OCI-LY3 (cell line): ENCODE results near the gene PKP4.

Source experiments
- H2AFZ ChIP-seq: fragments of 200-600, 300-600 bp; shearing (Covaris generic); 2 replicates; pipeline ENCODE4 v1.6.0; 2014; ENCODE audit warnings: antibody characterized with exemption, low read depth, low read length
- H3K27ac ChIP-seq: fragments of 200-600, 300-600 bp; sonication (generic); 2 replicates; pipeline ENCODE4 v1.5.1; 2014; ENCODE audit warnings: mild to moderate bottlenecking, low read length, moderate library complexity, mixed read lengths
- H3K27me3 ChIP-seq: fragments of 200-600, 300-600 bp; sonication (generic); 2 replicates; pipeline ENCODE4 v1.6.1; 2014; ENCODE audit warnings: low read depth, low read length, mixed read lengths
- H3K36me3 ChIP-seq: fragments of 200-600, 300-600 bp; sonication (generic); replicated peaks from 2 replicates; pipeline ENCODE3; 2014; ENCODE audit warnings: low read depth, low read length, mixed read lengths
- H3K4me1 ChIP-seq: fragments of 300-600, 200-600 bp; sonication (generic); 2 replicates; pipeline ENCODE4 v1.6.1; 2014; ENCODE audit warnings: low read length, mixed read lengths
- H3K4me2 ChIP-seq: fragments of 200-600, 300-600 bp; sonication (generic); 2 replicates; pipeline ENCODE4 v1.6.1; 2014; ENCODE audit warnings: low read length, mixed read lengths
- H3K4me3 ChIP-seq: fragments of 300-600, 200-600 bp; sonication (generic); 2 replicates; pipeline ENCODE4 v1.5.1; 2014; ENCODE audit warnings: antibody characterized with exemption, mild to moderate bottlenecking, low read length, moderate library complexity
- H3K79me2 ChIP-seq: fragments of 300-600, 200-600 bp; shearing (Covaris generic); 2 replicates; pipeline ENCODE4 v1.6.1; 2014; ENCODE audit warnings: mild to moderate bottlenecking, low read length, mixed read lengths
- H3K9ac ChIP-seq: fragments of 300-600, 200-600 bp; shearing (Covaris generic); 2 replicates; pipeline ENCODE4 v1.6.0; 2014; ENCODE audit warnings: mild to moderate bottlenecking, low read length, moderate library complexity
- H3K9me3 ChIP-seq: fragments of 200-600, 300-600 bp; shearing (Covaris generic); 2 replicates; pipeline ENCODE4 v1.6.1; 2014; ENCODE audit warnings: low read length, mixed read lengths; ENCODE audit not compliant: insufficient read depth
- H4K20me1 ChIP-seq: fragments of 200-600, 300-600 bp; sonication (generic); 2 replicates; pipeline ENCODE4 v1.6.1; 2016; ENCODE audit warnings: low read length, mixed read lengths; ENCODE audit not compliant: insufficient read depth
- EZH2phosphoT487 ChIP-seq: fragments of 200-600 bp; shearing (Covaris generic); IDR thresholded peaks from 2 replicates; pipeline ENCODE4 v1.6.1; 2018; ENCODE audit warnings: antibody characterized with exemption, mixed run types, low read depth
- TF ChIP-seq, protein P1 (sequence below): fragments of 200-600, 300-600 bp; sonication (generic); IDR thresholded peaks from 2 replicates; pipeline ENCODE4 v1.5.1; 2014; ENCODE audit warnings: antibody characterized with exemption, low read length, low read depth

The PKP4 gene

DNA sequence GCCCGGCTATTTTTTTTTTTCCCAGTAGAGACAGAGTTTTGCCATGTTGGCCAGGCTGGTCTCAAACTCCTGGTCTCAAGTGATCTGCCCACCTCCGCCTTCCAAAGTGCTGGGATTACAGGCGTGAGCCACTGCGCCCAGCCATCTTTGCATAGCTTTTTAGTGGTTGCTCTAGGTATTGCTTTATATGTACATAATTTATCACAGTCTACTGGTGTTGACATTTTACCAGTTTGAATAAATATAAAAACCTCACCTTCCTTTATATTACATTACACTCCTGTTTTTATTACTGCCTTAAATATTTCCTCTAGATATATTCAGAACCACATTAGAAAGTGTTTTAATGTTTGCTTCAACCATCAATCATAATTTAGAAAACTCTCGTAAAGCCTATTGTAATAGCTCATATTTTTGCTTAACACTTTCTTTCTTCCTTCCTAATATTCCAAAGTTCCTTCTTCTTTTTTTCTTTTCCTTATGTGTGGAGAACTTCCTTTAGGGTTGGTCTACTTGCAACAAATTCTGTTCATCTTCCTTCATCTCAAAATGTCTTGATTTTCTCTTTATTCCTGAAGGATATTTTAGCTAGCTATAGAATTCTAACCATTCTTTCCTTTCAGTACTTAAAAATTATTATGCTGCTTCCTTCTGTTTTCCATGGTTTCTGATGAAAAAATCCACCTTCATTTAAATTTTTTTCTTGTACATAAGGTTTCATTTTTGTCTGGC is 256.2 kb downstream of the PKP4 start:
- Histone ChIP-seq H4K20me1 (no peaks in the 10 kb centered on the region), H3K9me3 (no peaks in the 10 kb centered on the region; the same call in 1 of the 2 replicates), H3K27ac (no peak overlapping the region), H3K9ac (no peak overlapping the region), H3K4me2 (no peak overlapping the region), H3K27me3 (no peaks in the 10 kb centered on the region), H3K4me1 (no peaks in the 10 kb centered on the region), H2AFZ (no peak overlapping the region), H3K36me3 (no peaks in the 10 kb centered on the region), H3K79me2 (no peaks in the 10 kb centered on the region), H3K4me3 (no peak overlapping the region)
- TF ChIP-seq, protein P1, sequence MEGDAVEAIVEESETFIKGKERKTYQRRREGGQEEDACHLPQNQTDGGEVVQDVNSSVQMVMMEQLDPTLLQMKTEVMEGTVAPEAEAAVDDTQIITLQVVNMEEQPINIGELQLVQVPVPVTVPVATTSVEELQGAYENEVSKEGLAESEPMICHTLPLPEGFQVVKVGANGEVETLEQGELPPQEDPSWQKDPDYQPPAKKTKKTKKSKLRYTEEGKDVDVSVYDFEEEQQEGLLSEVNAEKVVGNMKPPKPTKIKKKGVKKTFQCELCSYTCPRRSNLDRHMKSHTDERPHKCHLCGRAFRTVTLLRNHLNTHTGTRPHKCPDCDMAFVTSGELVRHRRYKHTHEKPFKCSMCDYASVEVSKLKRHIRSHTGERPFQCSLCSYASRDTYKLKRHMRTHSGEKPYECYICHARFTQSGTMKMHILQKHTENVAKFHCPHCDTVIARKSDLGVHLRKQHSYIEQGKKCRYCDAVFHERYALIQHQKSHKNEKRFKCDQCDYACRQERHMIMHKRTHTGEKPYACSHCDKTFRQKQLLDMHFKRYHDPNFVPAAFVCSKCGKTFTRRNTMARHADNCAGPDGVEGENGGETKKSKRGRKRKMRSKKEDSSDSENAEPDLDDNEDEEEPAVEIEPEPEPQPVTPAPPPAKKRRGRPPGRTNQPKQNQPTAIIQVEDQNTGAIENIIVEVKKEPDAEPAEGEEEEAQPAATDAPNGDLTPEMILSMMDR, result no peak
- no peak for TF ChIP-seq EZH2phosphoT487

DNA sequence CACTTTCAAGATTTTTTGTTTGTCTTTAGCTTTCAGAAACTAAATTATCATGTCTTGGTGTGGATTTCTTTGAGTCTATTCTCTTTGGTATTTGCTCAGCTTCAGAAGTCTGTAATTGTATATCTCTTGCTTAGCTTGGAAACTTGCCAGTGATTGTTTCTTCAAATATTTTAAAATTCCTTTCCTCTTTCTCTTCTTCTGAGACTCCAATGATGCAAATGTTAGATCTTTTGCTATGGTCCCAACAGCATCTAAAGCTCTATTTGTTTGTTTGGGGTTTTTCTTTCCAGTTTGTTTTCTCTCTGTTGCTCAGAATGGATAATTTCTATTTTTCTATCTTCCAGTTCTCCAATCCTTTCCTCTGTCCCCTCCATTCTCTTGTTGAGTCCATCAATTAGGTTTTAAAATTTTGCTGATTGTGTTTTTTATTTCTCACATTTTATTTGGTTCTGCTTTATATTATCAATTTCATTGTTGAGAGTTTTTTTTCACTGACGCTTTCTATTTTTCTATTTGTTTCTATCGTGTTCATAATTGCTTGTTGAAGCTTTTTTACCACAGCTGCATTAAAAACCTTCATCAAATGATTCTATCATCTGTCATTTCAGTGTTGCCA is 256.9 kb downstream of the PKP4 start:
- no peak overlapping the region for H3K4me3 ChIP-seq
- H3K4me2 ChIP-seq, result no peak overlapping the region
- H3K79me2 ChIP-seq, result no peaks in the 10 kb centered on the region
- no peak overlapping the region for H2AFZ ChIP-seq
- H3K9me3 ChIP-seq, result no peaks in the 10 kb centered on the region; the same call in 1 of the 2 replicates
- H3K4me1 ChIP-seq, result no peaks in the 10 kb centered on the region
- TF ChIP-seq, protein P1, result no peak
- TF ChIP-seq EZH2phosphoT487, result no peak
- no peaks in the 10 kb centered on the region for H4K20me1 ChIP-seq
- H3K36me3 ChIP-seq, result no peaks in the 10 kb centered on the region
- no peak overlapping the region for H3K27ac ChIP-seq
- no peaks in the 10 kb centered on the region for H3K27me3 ChIP-seq
- no peak overlapping the region for H3K9ac ChIP-seq

DNA sequence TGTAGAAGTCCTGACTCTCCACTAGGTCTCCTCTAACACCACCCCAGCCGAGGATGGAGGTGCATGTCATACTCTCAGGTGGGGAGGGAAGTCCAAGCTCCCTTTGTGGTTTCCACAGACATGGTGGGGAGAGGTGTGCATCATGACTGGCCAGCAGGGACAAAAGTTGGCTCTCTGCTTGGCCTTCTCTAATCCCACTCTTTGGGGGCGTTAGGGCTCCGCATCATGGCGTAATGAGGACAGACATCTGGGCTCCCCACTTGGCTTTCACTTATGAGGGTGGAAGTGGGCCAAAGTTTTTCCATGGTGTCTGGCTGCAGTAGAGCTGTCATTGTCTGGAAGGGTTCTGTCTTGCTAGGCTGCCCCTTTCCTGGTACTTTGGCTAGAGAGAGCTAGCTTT is 257.7 kb downstream of the PKP4 start:
- TF ChIP-seq, protein P1, result no peak
- no peak for TF ChIP-seq EZH2phosphoT487
- no peaks in the 10 kb centered on the region for H3K36me3 ChIP-seq
- H3K4me2 ChIP-seq, result no peak overlapping the region
- H3K79me2 ChIP-seq, result no peaks in the 10 kb centered on the region
- no peak overlapping the region for H3K27ac ChIP-seq
- no peaks in the 10 kb centered on the region; the same call in 1 of the 2 replicates for H3K9me3 ChIP-seq
- H4K20me1 ChIP-seq, result no peaks in the 10 kb centered on the region
- no peaks in the 10 kb centered on the region for H3K4me1 ChIP-seq
- H3K9ac ChIP-seq, result no peak overlapping the region
- no peaks in the 10 kb centered on the region for H3K27me3 ChIP-seq
- no peak overlapping the region for H2AFZ ChIP-seq
- no peak overlapping the region for H3K4me3 ChIP-seq

DNA sequence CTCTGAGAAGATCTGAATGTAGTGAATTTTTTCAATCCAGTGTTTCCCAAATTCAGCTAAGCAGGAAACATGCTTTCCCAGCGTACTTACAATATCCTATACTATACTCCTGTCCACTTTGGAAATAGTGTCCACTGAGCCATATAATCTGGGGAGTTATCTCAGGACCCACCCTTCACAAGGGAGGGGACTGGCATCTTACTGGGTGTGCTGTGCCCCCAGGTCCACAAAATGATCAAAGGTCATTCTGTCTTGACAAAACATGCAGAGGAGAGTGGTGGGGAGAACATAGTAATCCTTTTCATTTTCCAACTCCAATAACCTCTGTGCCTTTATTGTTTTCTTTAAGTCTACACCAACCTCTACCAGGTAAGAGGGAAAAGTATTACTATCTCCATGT is 258.6 kb downstream of the PKP4 start:
- no peaks in the 10 kb centered on the region for H3K36me3 ChIP-seq
- no peaks in the 10 kb centered on the region for H3K4me1 ChIP-seq
- no peak overlapping the region for H3K4me3 ChIP-seq
- no peak overlapping the region for H2AFZ ChIP-seq
- H3K27ac ChIP-seq, result no peak overlapping the region
- no peak overlapping the region for H3K4me2 ChIP-seq
- no peak for TF ChIP-seq EZH2phosphoT487
- TF ChIP-seq, protein P1, result no peak
- H3K79me2 ChIP-seq, result no peaks in the 10 kb centered on the region
- no peaks in the 10 kb centered on the region for H3K27me3 ChIP-seq
- H4K20me1 ChIP-seq, result no peaks in the 10 kb centered on the region
- no peaks in the 10 kb centered on the region; the same call in 1 of the 2 replicates for H3K9me3 ChIP-seq
- no peak overlapping the region for H3K9ac ChIP-seq
